Measurements from ENCODE around the gene AQP5.

Gene AQP5

DNA sequence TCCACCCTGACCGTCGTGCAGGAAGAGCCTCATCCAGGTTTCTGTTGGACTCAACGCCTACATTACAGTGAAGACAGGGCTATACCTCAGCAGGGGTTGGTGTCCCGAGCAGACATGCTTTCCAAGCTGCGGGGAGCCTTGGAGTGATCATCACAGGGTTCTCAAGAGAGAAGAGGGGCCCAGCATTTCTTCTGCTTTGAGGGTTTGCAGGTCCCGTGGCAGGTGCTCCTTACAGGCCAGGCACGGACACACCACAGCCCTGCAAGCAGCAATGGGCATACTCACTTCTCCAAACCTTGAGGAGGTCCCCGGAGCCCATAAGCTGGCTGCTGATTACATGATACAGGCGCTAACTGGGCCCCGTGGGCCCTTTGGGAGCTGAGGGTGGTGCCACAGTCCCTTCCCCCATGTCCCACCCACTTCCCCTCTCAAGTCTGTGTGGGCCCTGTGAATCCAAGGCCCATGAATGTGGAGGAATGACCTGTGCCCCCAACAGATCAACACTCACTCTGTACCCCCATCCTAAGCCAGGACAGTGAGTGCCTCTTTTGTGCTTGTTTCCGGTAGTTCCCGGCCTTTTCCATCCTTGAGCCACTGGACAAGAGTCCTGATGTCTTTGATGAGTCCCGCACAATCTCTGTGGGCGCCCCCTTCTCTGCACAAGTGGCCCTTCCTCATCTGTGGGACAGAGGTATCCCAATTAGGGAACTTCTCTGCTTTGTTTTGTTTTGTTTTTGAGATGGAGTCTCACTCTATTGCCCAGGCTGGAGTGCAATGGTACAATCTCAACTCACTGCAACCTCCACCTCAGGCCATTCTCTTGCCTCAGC is 10.0 kb upstream of the AQP5 start:
- no peak for DNase-seq

DNA sequence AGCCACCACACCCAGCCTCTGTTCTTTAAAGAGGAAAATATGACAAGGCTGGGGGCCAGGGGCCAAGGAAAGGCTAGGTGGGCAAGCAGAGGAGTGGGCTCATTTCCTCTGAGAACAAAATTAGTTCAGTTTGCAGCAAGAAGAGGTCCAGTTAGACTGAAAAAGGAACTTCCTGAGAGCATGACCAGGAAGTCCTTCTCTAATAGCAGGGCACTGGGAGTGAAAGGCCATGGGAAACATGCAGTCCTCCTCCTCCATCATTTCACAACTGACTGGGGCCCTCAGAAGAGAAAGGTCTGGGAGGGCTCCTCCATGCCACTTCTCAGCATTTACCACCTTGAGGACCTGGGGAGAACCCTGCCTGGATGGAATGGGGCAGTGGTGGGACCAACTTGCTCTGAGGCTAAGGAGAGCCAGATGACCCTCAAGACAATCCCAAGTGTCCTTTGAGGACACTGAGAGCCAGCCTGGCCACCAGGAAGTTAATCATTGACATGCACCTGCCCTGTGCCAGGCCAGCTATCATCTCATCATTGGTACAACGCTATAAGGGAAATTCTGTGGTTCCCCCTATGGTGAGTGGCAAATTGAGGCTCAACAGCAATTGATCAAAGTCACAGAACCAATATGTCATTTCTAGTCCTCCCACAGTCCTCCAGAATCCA is 9.1 kb upstream of the AQP5 start:
- no peak for DNase-seq

DNA sequence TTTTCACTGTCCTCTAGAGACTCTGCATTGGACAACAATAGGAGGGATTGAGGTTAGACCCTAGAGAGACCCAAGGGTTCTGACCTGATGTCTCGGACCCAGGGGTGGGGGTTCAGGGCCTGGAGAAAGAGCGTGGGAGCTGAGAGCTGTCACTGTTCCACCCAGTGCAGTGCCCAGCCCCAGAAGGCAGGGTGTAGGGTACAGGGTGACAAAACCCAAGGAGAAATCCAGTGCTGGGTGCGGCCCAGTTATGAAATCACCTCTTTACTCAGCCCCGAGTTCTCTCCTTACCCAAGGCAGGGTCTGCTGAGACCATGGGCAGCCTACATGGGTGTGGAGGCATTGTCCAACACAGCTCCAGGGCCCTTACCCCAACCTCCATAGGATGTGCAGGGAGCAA is 8.5 kb upstream of the AQP5 start:
- DNase-seq = no peak

DNA sequence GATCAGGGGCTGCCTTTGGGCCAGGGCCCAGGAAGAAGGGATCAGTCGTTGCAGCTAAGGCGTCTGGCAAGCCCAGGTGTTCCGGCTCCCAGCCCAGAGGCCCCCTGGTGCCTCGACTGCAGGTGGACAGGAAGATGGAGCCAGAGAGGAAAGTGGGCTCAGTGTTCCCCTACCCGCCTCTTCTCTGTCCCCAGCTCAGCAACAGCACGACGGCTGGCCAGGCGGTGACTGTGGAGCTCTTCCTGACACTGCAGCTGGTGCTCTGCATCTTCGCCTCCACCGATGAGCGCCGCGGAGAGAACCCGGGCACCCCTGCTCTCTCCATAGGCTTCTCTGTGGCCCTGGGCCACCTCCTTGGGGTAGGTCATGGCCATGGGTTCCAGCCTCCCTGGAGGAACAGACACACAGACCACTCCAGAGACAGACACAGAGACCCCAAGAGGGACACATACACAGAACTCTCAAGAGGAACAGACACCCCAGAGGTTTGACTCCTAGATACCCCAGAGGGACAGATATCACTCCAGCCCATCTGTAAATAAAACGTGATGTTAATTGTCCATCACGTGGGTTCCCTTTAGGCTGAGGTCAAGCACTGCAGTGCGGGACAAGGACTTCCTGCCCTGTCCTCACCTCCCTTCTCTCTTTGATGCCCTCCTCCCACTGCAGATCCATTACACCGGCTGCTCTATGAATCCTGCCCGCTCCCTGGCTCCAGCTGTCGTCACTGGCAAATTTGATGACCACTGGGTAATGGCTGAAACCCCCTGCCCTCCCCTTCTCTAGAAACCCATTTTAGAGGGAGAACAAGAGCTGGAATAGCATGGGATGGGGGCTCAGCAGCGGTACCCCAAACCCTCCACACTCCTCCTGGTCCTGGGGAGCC is 7.5 kb upstream of the AQP5 start:
- DNase-seq = no peak

DNA sequence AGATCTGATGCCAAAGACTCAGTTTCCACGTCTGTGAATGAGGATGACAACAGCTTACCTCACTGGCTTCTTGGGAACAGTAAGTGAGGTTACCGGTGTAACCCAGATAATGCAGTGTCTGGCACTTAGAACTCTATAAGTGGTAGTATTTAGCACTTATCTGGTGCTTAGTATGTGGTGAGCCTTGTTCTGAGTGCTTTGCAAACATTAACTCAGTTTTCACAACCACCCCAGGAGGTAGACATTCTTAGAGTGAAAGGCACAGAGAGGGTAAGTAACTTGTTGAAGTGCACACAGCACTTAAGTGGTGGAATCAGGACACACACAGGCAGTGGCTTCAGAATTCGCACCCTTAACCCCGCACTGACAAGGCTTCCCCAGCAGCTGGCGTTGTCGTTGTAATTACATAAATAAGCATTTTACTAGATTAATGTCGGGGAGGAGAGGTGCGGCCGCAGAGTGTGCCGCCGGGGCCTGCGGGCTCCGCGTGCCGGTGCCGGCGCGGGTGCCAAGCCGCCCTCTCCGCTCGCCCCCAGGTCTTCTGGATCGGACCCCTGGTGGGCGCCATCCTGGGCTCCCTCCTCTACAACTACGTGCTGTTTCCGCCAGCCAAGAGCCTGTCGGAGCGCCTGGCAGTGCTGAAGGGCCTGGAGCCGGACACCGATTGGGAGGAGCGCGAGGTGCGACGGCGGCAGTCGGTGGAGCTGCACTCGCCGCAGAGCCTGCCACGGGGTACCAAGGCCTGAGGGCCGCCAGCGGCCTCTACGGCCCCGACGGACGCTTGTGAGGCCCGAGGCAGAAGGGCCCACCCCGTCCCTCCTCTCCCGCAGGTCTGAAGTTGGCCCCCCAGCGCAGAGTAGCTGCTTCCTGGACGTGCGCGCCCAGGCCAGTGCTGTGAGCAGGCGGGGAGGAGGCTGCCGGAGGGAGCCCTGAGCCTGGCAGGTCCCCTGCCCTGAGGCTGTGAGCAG is 6.5 kb upstream of the AQP5 start:
- no peak for DNase-seq

DNA sequence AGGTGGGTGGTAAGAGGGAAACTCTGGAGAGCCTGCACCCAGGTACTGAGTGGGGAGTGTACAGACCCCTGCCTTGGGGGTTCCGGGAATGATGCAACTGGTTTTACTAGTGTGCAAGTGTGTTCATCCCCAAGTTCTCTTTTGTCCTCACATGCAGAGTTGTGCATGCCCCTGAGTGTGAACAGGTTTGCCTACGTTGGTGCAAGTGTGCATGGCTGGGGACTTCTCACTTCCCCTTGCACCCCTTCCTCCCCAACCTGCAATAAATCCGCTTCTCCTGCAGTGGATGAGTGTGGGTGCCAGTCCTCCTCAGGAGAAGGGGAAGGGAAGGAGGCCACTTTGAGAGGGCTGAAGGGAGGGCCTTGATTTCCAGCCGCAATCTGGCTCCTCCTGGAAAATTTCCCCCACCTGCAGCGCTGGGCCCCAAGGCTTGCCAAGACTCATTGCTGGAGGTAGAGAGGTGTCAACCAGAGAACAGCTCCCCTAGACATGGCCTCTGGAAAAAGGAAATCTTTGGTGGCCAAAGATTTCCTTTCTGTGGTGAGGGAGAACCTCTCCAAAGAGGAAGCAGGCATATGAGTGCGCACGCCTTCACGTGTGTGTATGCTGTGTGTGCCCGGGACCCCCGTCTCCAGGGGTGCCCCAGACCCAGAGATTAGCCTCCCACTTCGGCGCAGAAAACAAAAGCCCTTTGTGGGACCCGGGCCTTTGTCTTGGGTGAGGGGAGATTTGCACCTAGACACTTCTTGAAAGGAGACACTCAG is 5.6 kb upstream of the AQP5 start:
- DNase-seq = no peak

DNA sequence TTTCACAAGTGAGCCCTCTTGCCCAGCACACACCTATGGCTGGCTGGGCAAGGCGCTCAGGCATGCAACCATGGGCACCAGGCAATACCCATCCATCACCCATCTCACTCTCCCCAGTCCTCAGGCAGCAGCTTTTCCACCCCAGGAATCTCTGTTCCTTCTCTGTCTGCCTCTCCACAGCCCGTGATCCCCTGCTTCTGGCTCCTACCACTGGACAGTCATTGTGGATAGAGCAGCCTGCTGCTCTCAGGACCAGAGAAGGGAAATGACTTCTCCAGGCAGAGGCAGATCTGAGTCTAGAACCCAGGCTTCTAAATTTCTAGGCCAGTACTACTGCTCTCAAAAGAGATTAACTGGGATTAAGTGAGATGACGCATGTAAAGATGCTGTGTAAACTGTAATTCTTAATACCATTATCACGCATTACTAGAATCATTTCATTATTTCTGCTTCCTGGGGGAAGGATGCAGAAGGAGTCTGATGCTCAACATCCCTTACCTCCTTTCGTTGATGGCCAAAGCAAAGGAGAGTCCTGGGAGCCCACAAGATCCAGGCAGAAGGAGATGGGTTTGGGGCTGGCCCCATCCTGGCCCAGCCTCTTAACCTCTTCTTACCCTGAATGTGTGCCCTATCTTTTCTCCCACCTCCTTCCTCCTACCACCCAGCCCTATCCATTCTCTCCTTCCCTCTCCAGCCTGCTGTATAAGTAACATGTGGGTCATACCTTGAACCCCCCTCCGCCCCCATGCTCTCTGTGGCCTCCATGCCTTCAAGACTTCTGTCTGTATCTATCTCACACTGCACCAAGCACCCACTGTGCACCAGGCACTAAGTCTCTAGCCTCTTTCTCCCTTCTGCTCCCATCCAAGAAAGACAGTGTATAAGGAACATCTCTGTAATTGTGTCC is 4.8 kb upstream of the AQP5 start:
- no peak for DNase-seq

DNA sequence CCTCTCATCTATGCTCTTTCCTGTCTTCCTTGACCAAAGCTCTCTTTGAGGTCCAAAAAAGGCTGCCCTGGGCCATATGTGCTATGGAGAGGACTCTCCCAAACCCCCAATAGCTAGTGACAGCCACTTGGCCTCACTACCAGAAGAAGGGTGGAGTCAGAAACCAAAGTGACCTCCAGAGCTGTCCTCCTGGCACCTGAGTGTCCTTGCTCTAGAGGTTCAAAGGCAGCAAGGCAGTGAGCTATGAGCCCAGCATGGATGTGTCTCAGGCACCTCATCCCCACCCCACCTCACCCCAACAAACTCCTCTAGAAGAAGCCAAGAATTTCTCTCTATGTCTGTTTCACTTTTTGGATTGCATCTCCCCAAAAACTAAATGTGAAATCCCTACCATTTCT is 4.1 kb upstream of the AQP5 start:
- no peak for DNase-seq

DNA sequence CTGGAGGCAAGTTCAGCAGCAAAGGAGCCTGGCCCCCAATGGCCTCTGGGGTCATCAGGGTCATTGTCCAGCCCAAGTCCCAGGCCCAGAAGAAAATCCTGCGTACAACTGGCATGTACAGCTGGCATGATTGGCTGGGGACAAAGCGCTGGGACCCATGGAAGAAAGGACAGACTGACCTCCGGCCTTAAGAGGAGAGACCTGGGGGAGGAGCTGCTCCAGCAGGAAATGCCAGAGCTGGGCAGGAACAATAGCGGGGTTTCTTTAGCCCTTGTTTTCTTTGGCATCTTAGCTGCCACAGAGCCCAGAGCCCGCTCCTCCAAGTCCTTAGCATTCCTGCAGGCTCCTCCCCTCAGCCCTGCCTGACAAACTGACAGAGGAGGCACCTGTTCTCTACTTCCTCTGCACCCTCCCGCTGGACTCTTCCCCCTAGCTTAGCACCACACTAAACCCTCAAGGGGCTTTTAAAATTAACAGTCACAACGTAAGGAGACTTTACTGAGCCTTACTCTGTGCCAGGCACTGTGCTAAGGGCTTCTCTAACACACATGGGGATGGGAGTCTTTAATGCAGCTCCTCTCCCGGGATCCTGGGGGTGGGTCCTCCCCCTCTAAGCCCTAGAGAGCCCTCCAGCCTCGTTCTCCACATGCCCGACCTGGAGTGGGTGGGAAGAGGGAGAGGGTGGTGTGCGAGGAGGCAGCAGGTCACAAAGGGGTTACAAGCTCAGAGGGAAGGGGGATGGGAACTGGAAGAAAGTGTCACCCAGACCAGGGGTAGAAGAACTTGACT is 1.8 kb upstream of the AQP5 start:
- no peak for DNase-seq

DNA sequence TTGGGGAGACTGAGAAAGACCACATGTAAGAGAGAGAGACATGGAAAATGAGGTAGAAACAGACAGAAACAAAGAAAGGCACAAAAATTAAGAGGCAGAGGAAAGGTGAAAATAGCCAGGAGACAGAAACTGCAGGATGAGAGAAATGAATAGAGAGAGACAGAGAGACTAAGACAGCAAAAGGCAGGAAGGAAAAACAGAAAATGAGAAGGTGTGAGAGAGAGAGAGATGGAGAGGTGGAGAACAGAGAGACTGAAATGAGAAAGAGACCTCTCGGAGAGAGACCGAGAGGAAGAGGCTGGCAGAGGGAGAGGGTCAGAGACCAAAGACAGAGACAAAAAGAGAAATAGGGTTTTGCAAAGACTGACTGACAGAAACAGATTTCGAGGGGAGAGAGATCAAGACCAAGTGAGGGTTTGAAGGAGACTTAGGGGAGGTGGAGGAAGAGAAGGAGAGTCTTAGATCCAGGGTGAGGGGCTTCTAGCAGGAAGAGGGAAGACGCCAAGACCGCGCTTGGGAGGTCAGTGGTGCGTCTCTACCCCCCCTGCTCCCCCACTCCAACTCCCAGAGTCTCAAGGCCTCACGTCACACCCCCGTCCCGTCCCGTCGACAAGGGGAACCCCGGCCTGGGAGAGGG is 1.1 kb upstream of the AQP5 start:
- DNase-seq = no peak

DNA sequence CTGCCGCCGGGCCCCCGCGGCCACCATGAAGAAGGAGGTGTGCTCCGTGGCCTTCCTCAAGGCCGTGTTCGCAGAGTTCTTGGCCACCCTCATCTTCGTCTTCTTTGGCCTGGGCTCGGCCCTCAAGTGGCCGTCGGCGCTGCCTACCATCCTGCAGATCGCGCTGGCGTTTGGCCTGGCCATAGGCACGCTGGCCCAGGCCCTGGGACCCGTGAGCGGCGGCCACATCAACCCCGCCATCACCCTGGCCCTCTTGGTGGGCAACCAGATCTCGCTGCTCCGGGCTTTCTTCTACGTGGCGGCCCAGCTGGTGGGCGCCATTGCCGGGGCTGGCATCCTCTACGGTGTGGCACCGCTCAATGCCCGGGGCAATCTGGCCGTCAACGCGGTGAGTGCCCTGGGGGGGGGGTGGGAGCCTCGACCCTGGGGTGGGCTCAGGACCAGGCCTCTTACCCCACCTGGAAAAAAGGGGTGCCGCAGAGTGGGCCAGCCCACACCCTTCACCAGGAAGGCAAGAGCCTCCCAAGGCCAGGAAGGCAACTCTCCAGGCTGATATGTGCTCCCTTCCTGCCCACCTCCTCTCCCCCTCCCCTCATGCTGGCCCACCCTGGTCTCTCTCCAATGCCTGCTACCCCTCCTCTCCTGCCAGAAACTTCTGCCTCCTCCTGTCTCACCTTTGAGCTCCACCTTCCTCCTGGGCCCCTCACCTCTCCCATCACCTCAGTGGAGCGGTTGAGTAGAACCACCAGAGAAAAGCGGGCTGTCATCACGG is 507 bp downstream of the AQP5 start:
- DNase-seq = no peak

DNA sequence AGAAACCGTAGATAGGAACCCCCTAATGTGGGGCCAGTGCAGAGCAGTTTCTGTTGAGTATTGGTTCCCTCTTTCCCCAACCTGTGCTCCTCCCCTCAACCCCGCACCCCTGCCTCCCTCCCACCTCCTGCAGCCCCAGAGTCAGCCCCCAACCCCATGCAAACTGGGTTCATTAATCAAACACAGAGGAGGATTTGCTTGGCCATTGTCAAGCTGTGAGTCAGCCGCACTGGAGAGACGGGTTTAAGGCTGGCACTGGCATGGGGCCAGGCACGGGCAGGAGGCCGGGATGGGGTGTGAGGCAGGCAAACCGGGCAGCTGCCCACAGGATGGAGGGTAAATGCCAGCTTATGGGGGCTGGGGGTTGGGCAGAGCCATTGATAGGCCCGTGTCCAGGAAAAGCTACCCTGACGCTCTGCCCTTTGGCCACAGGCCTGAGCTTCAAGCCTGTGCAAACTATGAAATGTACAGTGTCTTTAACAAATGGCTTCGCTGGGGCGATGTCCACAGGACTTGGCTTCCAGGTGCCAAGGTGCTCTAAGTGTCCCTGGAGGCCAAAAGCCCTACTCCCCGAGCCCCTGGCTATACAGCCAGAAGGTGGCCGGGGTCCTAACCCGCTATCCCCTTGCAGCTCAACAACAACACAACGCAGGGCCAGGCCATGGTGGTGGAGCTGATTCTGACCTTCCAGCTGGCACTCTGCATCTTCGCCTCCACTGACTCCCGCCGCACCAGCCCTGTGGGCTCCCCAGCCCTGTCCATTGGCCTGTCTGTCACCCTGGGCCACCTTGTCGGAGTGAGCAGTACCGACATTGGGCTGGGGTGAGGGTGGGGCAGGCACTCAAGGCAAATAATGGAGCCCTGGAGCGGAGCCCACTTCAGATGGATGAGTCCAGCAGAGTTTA is 1.4 kb downstream of the AQP5 start:
- no peak for DNase-seq

DNA sequence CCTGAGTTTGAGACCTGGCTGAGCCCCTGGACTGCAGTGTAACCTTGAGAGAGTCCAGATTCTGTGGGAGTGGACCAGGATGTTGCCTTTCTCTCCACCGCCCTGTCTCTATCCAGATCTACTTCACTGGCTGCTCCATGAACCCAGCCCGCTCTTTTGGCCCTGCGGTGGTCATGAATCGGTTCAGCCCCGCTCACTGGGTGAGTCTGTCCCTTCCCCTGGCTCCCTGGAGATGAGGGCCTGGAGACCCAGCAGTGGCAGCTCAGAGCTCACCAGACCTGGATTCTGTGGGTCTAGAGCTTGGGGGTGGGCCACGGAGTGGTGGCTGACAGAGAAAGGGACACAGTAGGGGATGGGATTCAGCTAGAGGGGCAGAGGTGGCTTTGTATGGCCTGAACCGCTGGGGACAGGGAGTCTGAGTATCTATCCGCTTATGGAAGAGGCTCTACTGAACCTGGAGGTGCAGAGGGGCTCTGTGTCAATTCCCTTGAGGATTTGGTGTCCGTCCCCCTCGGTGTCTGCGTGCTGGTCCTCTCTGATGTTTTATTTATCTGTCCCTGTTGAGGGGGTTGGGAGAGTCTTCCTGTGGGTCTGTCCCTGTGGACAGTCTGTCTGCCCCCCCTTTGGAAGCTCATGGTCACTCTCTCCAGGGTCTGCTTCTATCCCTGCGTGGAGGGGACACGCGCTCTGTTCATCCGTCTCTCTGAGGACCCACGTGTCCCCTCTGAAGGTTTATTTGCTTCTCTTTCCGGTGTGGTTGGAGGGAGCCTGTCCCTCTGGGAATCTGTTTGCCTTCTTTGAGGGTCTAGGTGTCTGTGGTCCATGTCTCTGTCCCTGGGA is 2.5 kb downstream of the AQP5 start:
- DNase-seq = no peak

DNA sequence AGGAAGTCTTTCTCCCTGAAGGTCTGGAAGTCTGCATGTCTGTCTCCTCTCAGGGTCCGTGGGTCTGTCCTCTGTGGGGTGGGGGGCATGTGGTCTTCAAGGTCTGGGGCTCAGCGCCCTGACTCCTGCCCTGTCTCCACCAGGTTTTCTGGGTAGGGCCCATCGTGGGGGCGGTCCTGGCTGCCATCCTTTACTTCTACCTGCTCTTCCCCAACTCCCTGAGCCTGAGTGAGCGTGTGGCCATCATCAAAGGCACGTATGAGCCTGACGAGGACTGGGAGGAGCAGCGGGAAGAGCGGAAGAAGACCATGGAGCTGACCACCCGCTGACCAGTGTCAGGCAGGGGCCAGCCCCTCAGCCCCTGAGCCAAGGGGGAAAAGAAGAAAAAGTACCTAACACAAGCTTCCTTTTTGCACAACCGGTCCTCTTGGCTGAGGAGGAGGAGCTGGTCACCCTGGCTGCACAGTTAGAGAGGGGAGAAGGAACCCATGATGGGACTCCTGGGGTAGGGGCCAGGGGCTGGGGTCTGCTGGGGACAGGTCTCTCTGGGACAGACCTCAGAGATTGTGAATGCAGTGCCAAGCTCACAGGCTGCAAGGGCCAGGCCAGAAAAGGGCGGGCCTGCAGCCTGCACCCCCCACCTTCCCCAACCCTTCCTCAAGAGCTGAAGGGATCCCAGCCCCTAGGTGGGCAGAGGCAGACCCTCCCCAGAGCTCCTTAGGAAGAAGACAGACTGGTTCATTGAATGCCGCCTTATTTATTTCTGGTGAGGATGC is 3.4 kb downstream of the AQP5 start:
- no peak for DNase-seq

DNA sequence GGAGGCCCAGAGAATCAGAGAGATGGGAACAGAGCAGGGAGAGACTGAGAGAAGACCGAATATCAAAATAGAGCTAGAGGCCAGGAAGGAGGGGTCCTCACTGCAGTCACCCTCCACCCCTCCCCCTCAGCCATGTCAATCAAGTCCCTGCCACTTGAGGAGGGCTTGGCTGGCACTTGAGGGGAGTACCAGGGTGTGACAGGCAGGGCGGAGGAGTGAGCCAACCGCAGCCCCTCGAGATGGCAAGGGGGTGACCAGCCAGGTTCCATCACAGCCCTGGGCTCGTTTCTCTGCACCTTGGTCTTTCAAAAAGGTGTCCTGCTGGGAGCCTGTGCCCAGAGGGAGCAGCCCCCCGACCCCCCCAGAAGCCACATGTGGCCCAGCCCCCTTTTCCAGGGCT is 4.2 kb downstream of the AQP5 start:
- no peak for DNase-seq
